Measurements from ENCODE around the gene R3HDM2.
"Not testable (repeated sequence)": the region's sequence is repeated elsewhere in the genome, so short reads cannot be mapped to it uniquely, and the experiment has no call there.

R3HDM2 gene

GRCh38 chr12:57452937-57453509, 22.2 kb upstream of the R3HDM2 start:
- Mint-ChIP-seq H3K9me3 (no peaks in the 10 kb centered on the region), H3K4me3 (no peak overlapping the region)

GRCh38 chr12:57452181-57452936, 21.5 kb upstream of the R3HDM2 start:
- intact Hi-C loops (cut with micrococcal nuclease): loop anchor here (2.0 to 5.0 kb wide), 2 partner anchors 146 to 190 kb away; no protein-coding TSS in a partner anchor
- no peaks in the 10 kb centered on the region for H3K9me3 Mint-ChIP-seq
- no peak overlapping the region for H3K4me3 Mint-ChIP-seq
- H3K27me3 Mint-ChIP-seq: peaks cover 14% of the 10 kb centered on the region
- H3K4me1 Mint-ChIP-seq (ENCODE audit: low read depth): peaks cover 23% of the 10 kb centered on the region
- H3K36me3 Mint-ChIP-seq (ENCODE audit: low read depth): no peaks in the 10 kb centered on the region
- H3K27ac Mint-ChIP-seq: no peak overlapping the region

More at GRCh38 chr12:57452937-57453509, 22.2 kb upstream of the R3HDM2 start:
- peaks cover 23% of the 10 kb centered on the region for H3K4me1 Mint-ChIP-seq (ENCODE audit: low read depth)
- no peaks in the 10 kb centered on the region for H3K36me3 Mint-ChIP-seq (ENCODE audit: low read depth)
- H3K27ac Mint-ChIP-seq: no peak overlapping the region
- intact Hi-C loops (cut with micrococcal nuclease): loop anchor here (2.0 to 5.0 kb wide), 2 partner anchors 146 to 191 kb away; no protein-coding TSS in a partner anchor
- peaks cover 14% of the 10 kb centered on the region for H3K27me3 Mint-ChIP-seq

DNA sequence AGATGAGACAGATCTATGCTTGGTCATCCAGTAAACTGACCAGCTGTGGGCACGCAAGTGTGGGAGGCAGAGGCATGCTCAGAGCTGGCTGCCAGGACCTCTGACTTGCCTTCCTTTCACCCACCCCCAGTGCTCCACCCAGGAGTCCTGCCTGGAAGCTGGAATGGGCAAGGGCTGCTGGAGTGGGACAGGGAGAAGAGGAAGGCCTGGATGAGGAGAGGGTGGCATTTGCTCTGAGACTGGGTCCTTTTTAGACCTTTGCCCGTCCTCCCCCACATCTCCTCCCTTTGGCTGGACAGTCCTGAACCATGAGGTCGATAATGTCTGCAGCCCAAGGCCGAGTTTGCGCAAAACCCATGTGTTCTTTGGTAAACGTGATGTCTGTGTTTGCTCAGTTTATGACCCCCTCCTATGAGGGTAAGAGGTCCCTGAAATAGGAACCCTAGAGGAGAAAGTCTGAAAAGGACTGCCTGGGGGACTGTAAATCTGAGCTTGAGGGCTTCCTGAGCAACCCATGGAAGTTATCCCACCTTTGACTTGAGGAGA, 20.5 kb upstream of the R3HDM2 start:
- peaks cover 23% of the 10 kb centered on the region for H3K4me1 Mint-ChIP-seq (ENCODE audit: low read depth)
- no peak overlapping the region for H3K27ac Mint-ChIP-seq
- H3K36me3 Mint-ChIP-seq (ENCODE audit: low read depth): no peaks in the 10 kb centered on the region
- intact Hi-C loops (cut with micrococcal nuclease): loop anchor here (5.0 kb wide), 1 partner anchor 189 kb away; no protein-coding TSS in a partner anchor
- H3K4me3 Mint-ChIP-seq: no peak overlapping the region
- H3K27me3 Mint-ChIP-seq: peaks cover 13% of the 10 kb centered on the region
- no peaks in the 10 kb centered on the region for H3K9me3 Mint-ChIP-seq

- H3K36me3 Mint-ChIP-seq (ENCODE audit: low read depth): no peaks in the 10 kb centered on the region
- H3K4me3 Mint-ChIP-seq: no peak overlapping the region
- no peaks in the 10 kb centered on the region for H3K9me3 Mint-ChIP-seq
- intact Hi-C loops (cut with micrococcal nuclease): loop anchor here (5.0 kb wide), 1 partner anchor 188 kb away; no protein-coding TSS in a partner anchor
- H3K27ac Mint-ChIP-seq: no peak overlapping the region
- H3K4me1 Mint-ChIP-seq (ENCODE audit: low read depth): peaks cover 21% of the 10 kb centered on the region
- H3K27me3 Mint-ChIP-seq: peaks cover under 1% of the 10 kb centered on the region
Measured at GRCh38 chr12:57450057-57450456, 19.2 kb upstream of the R3HDM2 start.

- Mint-ChIP-seq H3K4me3 (no peak overlapping the region), H3K27me3 (no peaks in the 10 kb centered on the region), H3K36me3 (ENCODE audit: low read depth) (no peaks in the 10 kb centered on the region), H3K9me3 (no peaks in the 10 kb centered on the region), H3K27ac (no peak overlapping the region), H3K4me1 (ENCODE audit: low read depth) (peaks cover 24% of the 10 kb centered on the region)
- intact Hi-C loops (cut with micrococcal nuclease): no loop called here
Measured at GRCh38 chr12:57449375-57449774, 18.5 kb upstream of the R3HDM2 start.

- intact Hi-C loops (cut with micrococcal nuclease): no loop called here
- Mint-ChIP-seq H3K27me3 (no peaks in the 10 kb centered on the region), H3K9me3 (no peaks in the 10 kb centered on the region), H3K27ac (no peak overlapping the region), H3K4me3 (no peak overlapping the region), H3K36me3 (ENCODE audit: low read depth) (no peaks in the 10 kb centered on the region), H3K4me1 (ENCODE audit: low read depth) (peaks cover 26% of the 10 kb centered on the region)
Measured at GRCh38 chr12:57448669-57449068, 17.8 kb upstream of the R3HDM2 start.

GRCh38 chr12:57446292-57446960, 15.6 kb upstream of the R3HDM2 start:
- Mint-ChIP-seq H3K9me3 (no peaks in the 10 kb centered on the region), H3K4me3 (no peak overlapping the region), H3K27ac (no peak overlapping the region), H3K36me3 (ENCODE audit: low read depth) (no peaks in the 10 kb centered on the region), H3K4me1 (ENCODE audit: low read depth) (peaks cover 16% of the 10 kb centered on the region), H3K27me3 (peaks cover 2% of the 10 kb centered on the region)
- intact Hi-C loops (cut with micrococcal nuclease): no loop called here

DNA sequence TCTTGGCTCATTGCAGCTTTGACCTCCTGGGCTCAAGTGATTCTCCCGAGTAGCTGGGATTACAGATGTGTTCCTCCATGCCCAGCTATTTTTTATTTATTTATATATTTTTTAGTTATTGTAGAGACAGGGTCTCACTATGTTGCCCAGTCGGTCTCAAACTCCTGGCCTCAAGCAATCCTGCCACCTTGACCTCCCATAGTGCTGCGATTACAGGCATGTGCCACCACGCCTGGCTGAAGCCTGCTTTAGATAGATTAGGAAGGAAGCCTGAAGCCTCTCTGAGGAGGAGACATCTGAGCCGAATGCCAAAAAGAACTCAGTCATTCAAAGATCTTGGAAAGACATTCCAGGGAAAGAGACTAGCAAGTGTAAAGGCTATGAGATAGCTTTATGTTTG, 13.9 kb upstream of the R3HDM2 start:
- no peak overlapping the region for H3K4me3 Mint-ChIP-seq
- H3K27ac Mint-ChIP-seq: peak overlapping the region; percentile 69
- H3K27me3 Mint-ChIP-seq: peaks cover 2% of the 10 kb centered on the region
- H3K4me1 Mint-ChIP-seq (ENCODE audit: low read depth): peaks cover 22% of the 10 kb centered on the region
- intact Hi-C loops (cut with micrococcal nuclease): no loop called here
- H3K36me3 Mint-ChIP-seq (ENCODE audit: low read depth): no peaks in the 10 kb centered on the region
- H3K9me3 Mint-ChIP-seq: no peaks in the 10 kb centered on the region

DNA sequence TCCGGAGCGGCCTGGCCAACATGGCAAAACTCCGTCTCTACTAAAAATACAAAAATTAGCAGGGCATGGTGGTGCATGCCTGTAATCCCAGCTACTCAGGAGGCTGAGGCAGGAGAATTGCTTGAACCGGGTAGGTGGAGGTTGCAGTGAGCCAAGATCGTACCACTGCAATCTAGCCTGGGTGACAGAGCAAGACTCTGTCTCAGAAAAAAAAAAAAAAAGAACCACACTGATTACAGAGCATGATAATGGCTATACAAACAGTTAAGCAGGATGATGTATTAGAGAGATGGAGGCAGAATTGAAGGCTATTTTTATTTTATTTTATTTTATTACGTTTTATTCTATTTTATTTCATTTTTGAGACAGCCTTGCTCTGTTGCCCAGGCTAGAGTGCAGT, 13.5 kb upstream of the R3HDM2 start:
- intact Hi-C loops (cut with micrococcal nuclease); H3K27me3 Mint-ChIP-seq; H3K9me3 Mint-ChIP-seq; H3K36me3 Mint-ChIP-seq (ENCODE audit: low read depth); H3K4me3 Mint-ChIP-seq: not testable (repeated sequence)
- Mint-ChIP-seq H3K27ac (peak overlapping the region; percentile 69), H3K4me1 (ENCODE audit: low read depth) (peaks cover 22% of the 10 kb centered on the region)

- no peak overlapping the region for H3K4me3 Mint-ChIP-seq
- peaks cover 22% of the 10 kb centered on the region for H3K4me1 Mint-ChIP-seq (ENCODE audit: low read depth)
- H3K9me3 Mint-ChIP-seq: no peaks in the 10 kb centered on the region
- intact Hi-C loops (cut with micrococcal nuclease): no loop called here
- no peaks in the 10 kb centered on the region for H3K36me3 Mint-ChIP-seq (ENCODE audit: low read depth)
- H3K27me3 Mint-ChIP-seq: peaks cover 2% of the 10 kb centered on the region
- no peak overlapping the region for H3K27ac Mint-ChIP-seq
Measured at GRCh38 chr12:57441846-57442427, 11.1 kb upstream of the R3HDM2 start.

DNA sequence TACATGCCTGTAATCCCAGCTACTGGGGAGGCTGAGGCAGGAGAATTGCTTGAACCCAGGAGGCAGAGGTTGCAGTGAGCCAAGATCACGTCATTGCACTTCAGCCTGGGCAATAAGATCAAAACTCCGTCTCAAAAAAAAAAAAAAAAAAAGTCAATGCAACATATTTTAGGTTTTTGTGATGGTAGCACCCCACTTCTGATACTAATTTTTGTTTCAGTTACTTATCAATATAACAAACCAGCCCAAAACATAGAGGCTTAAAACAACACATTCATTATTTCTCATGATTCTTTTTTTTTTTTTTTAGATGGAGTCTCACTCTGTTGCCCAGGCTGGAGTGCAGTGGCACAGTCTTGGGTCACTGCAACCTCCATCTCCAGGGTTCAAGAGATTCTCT, 10.6 kb upstream of the R3HDM2 start:
- H3K27ac Mint-ChIP-seq; H3K9me3 Mint-ChIP-seq; intact Hi-C loops (cut with micrococcal nuclease); H3K36me3 Mint-ChIP-seq (ENCODE audit: low read depth); H3K4me3 Mint-ChIP-seq; H3K27me3 Mint-ChIP-seq: not testable (repeated sequence)
- peaks cover 22% of the 10 kb centered on the region for H3K4me1 Mint-ChIP-seq (ENCODE audit: low read depth)

GRCh38 chr12:57439762-57440266, 9.0 kb upstream of the R3HDM2 start:
- intact Hi-C loops (cut with micrococcal nuclease): no loop called here
- H3K27ac Mint-ChIP-seq: no peak overlapping the region

GRCh38 chr12:57438400-57438799, 7.6 kb upstream of the R3HDM2 start:
- peaks cover 12% of the 10 kb centered on the region for H3K4me1 Mint-ChIP-seq (ENCODE audit: low read depth)
- no peak overlapping the region for H3K27ac Mint-ChIP-seq
- intact Hi-C loops (cut with micrococcal nuclease): no loop called here
- H3K4me3 Mint-ChIP-seq: no peak overlapping the region
- H3K27me3 Mint-ChIP-seq: peaks cover 2% of the 10 kb centered on the region
- H3K36me3 Mint-ChIP-seq (ENCODE audit: low read depth): no peaks in the 10 kb centered on the region
- no peaks in the 10 kb centered on the region for H3K9me3 Mint-ChIP-seq

More at GRCh38 chr12:57439762-57440266, 9.0 kb upstream of the R3HDM2 start:
- peaks cover 19% of the 10 kb centered on the region for H3K4me1 Mint-ChIP-seq (ENCODE audit: low read depth)
- no peaks in the 10 kb centered on the region for H3K9me3 Mint-ChIP-seq
- H3K36me3 Mint-ChIP-seq (ENCODE audit: low read depth): no peaks in the 10 kb centered on the region
- H3K27me3 Mint-ChIP-seq: peaks cover 2% of the 10 kb centered on the region
- no peak overlapping the region for H3K4me3 Mint-ChIP-seq
